Muscle of arm (tissue), 12 donors: Measurements from ENCODE around the gene SLC25A1. TPM values are rescaled to one million over a fixed set of nuclear protein-coding genes. Genes with fewer than 3 reads are reported as not detected.

Experiments
- DNase-seq: peaks from one replicate; pipeline ENCODE4 v3.0.0-alpha.2; 2013
- polyA plus RNA-seq, 12 donors: library from polyadenylated mRNA; unstranded; fragments of 120-200 nt; gene quantifications; one replicate each; pipeline ENCODE4 v1.2.1, GENCODE V29; 2013; ENCODE audit not compliant: insufficient read length in 12 of 12

The SLC25A1 gene
- polyA plus RNA-seq, 12 donors: 14.4 to 31.8 (median 17.5) TPM; not detected in 1

DNA sequence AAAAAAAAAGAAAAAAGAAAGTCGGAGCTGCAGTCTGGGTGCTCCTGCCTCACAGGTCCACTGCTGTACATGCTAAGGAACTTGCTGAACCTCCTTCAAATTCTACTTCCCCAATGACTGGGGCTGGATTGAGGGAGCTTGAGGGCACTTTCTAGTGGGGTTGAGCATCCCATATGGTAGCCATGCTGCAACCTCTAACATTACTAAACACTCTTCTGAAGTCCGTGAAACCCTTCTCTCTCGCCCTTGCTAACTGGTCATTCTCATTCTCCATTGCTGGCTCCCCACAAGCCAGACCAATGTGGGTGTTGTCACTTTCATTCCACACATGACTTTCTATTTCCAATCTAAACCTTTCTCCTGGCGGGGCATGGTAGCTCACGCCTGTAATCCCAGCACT is 35.3 kb downstream of the SLC25A1 start:
- no peak for DNase-seq

DNA sequence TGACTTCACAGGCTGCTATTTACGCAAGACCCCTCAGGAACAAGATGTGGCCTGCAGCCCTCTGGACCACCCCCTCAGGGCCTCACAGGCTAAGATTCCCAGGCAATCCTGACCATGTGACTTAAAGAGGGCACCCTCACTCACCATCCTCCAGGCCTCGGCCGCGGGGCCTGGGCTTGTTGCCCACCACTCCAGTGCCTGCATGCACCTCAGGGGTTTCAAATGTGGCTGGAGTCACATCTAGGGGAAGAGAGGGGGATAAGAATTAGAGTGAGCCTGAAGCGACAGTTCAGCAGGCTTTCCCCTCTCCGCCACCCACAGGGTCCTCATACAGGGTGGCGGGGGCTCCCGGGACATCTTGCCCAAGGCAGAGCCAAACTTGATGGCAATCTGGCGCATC is 36.1 kb downstream of the SLC25A1 start:
- no peak for DNase-seq

DNA sequence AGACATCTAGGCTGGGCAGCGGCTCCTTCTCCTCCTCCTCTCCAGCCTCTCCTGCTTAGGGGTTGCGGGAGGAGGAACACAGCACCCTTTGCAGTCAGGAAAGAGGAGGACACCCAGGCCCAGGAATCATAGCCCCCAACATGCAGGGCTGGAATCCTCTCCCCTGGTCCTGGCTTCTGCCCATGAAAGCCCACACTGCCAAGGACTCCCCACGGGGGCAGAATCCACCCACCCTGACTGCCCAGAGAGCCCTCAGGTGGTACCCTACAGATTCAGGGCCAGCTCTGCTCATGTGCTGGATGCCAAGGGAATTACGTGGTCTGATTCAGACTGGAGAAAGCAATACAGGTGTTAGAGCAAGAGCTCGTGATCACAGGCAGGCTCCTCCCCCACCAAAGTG is 38.6 kb downstream of the SLC25A1 start:
- no peak for DNase-seq

DNA sequence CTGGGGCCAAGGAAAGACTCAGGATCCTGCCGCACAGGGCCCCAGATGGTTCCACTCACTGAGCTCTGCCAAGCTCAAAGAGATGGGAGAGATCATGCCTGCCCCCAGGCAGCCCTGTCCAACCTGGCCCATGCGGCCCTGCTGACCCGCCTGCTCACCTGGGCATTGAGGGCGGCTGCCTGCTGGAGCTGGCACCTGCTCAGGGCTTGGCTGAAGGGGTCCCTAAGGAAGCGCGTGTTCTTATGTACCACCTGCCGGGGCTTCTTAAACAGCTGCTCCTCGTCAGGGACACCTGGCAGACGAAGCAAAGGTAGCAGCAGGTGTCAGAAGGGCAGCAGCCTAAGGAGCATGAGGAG is 39.6 kb downstream of the SLC25A1 start:
- DNase-seq: no peak

DNA sequence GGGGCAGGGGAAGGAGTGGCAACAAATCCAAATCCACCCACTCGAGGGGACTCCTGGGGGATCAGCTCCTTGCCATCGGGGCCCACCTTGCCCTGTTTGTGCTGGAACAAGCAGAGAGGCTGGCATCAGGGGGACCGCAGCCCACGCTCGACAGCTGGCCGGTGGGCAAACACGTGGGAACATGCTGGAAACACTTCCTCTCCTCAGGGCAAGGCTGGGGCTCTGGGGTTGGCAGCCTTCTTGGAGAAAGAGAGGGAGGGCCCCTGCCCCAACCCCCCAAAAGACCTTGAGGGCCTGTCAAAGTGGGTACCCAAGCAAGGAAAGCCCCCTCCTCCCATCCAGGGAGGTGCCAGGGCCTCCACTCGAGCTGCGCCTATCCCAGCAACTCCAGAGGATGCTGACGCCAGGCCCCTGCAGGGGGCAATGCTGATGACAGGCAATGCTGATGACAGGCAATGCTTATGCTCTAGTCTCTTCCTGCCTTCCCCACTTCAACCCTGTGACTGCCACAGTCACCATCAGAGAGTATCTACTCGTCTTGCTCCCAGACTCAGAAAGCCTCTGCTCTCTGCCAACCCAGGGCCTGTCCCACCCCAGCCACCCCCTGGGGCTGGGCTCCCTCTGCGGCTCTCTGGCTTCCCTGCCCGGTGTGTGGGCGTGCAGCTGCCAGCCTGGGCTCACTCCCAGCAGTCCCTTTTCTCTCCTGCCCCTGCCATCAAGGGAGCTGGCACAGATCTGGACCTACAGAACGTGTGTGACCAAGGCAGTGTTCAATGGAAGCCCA is 40.1 kb downstream of the SLC25A1 start:
- no peak for DNase-seq

DNA sequence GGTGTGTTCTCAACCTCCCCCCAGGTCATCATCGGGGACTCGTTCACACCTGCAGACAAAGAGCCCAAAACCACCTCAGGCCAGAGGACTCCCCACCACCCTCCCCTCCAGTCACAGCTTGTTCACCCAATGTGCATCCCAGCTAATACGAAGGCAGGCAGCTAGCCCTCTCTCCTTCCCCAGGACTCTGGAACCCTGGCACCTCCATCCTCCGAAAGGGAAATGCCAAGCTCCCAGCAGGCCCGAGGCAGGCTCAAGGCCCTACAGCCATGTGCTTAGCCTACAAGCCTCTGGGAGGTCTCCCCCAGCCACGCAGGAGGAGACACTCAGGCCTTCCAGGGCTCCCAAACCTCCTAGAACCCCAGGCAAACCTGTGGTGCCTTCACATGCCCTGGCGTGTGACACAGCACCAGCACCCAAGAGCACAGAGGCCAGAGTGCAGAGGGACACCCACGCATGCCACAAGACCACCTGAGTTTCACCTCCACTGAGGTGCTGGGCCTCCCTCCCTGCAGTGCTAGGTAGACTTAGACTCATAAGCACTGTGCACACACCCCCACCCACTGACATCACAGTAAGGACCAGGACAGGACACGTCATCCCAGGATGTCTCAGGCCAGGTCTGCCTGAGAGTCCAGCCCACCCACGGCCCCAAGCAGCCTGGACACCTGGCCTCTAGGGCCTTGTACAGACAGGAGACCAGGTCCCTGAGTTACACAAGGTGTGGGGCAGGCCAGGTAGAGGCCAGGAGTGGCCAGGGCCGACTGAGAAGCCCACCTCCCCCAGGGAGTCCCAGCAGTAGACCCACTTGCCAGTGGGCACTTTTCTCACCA is 40.9 kb downstream of the SLC25A1 start:
- DNase-seq: no peak

DNA sequence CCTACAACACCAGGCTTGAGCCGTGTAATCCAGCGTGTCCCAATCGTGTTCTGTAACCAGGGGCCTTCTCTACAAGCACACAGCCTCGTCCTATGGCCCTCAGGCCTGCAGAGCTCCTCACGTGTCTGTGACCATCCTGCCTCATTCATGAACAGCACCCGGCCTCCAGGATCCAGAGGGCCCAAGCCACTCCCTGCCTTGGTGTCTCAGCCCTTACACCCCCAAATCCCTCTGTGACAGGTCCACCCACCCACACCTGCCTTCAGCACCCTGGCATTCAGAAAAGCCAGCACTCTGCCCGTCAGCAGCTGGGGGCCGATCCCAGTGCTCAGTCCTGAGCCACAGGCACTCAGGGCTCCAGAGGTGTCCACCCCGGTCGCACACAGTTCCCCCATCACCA is 41.6 kb downstream of the SLC25A1 start:
- no peak for DNase-seq

DNA sequence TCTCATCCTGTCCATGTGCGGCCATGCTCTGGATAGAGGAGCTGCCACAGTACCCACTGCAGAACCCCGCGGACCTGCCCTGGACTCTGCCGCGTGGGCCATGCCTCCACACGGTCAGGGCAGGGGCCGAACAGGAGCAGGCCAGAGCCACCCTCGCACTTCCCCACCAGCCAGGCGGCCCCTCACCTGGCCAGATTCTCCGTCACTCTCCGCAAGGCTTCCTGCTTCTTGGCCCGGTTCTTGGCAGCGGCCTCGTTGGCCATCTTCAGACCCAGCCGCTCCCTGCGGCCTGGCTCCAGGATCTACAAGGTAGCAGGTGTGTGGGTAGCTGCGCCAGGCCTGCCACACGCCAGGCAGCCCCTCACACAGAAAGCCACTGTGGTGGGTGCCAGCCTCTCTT is 43.7 kb downstream of the SLC25A1 start:
- DNase-seq: no peak

DNA sequence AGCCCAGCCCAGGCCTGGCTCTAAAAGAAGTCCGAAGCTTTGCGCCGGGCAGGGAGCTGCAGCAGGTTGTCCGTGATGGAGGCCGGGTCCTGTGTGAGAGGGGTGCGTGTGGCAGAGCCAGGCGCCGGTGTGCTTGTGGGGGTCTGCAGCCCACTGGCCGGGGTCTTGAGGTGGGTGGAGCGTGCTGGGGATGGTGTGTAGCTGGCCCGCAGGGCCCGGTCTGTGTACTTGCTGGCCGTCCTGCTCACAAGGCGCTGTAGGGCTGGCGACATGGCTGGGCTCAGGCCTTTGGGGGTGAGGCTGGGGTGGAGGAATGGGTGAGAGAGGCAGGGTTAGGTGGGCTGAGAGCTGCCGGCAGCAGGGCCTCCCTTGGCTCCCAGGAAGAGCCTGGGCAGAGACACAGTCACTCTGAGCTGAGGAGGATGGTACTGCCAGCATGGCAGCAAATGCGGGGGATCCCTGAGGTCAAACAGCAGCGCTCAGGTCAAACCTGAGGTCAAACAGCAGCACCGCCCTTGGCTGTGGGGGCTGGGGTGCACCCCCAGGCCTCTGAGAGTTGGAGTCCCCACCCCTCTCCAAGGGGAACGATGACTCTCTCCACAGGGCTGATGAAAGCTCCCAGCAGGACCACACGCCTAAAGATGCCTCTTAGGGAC is 44.2 kb downstream of the SLC25A1 start:
- DNase-seq: no peak

DNA sequence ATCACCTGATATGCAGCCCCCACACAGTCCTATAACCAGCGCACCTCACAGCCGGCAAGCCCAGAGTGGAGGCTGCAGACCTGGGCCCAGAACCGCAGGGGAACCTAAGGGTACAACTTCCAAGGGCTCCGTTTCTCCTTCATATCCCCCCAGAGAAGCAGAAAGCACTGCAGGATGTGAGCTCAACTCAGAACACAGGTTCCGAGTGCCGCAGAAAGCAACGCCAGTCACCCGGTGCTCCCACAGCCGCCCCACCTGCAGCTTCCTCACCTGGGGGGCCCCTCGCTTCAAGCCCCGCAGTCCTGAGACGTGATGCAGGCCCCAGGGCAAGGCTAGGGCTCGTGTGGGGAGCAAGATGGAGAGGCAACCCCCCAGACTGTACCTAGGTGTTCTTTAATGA is 45.0 kb downstream of the SLC25A1 start:
- DNase-seq: no peak

DNA sequence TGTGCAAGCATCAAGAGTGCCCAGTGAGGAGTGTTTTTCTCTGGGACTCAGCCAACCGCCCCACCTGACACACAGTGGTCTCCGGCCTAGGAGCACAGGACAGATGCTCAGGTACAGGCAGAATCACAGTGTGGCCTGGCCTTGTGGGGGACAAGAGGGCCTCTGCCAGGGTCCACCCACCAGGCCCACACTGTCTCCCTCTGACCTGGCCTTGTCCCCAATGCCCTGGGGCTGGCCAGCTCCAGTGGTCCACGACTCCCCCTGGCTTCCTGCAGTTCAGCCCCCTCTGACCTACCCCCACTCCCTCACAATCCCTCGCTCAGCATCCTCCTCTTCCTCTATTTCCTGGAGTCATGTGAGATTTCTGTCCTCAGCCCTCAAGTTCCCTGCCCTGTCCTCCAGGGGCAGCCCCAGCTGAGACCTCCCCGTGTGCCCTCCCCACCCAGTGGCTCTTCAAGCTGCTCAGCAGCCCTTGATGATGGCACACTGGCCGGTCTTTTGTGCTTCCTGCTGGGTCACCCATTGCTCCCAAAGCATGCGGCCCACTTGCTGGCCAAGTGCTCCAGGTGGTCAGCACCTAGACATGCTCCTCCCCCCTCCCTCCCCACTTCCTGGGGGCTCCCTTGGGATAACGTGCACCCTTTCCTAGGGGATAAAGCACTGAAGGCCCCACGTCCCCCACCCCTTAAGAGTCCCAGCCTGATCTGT is 45.7 kb downstream of the SLC25A1 start:
- DNase-seq: no peak

DNA sequence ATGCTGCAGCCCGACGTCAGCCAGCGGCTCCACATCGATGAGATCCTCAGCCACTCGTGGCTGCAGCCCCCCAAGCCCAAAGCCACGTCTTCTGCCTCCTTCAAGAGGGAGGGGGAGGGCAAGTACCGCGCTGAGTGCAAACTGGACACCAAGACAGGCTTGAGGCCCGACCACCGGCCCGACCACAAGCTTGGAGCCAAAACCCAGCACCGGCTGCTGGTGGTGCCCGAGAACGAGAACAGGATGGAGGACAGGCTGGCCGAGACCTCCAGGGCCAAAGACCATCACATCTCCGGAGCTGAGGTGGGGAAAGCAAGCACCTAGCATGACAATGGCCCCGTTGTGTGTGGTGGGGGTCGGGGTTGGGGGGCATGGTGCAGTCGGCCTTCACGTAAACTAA is 46.4 kb downstream of the SLC25A1 start:
- DNase-seq: no peak

DNA sequence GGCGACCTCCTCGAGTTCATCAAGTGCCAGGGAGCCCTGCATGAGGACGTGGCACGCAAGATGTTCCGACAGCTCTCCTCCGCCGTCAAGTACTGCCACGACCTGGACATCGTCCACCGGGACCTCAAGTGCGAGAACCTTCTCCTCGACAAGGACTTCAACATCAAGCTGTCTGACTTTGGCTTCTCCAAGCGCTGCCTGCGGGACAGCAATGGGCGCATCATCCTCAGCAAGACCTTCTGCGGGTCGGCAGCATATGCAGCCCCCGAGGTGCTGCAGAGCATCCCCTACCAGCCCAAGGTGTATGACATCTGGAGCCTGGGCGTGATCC is 46.9 kb downstream of the SLC25A1 start:
- DNase-seq: no peak

DNA sequence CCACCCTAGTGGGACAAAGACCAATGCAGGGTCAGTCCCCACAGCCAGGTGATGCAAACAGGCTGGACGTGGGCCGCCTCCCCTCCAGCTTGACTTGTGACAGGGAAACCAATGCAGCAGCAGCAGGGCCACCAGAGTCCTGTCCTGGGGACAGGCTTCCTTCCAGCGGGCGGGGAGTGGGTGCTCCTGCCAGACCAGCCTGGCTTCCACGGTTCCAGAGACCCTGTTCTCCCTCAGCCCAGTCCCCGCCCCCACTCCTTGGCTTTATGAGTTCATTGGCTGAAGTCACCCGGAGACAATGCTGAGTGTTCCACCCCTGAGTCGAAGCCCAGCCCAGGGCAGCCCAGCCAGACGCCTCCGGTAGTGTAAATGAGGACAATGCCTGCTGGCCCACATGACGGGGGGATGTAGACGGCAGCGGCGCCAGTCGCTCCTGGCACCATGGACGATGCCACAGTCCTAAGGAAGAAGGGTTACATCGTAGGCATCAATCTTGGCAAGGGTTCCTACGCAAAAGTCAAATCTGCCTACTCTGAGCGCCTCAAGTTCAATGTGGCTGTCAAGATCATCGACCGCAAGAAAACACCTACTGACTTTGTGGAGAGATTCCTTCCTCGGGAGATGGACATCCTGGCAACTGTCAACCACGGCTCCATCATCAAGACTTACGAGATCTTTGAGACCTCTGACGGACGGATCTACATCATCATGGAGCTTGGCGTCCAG is 47.4 kb downstream of the SLC25A1 start, which contains the start of gene TSSK2:
TSS of gene TSSK2 (plus strand) at position 350 of the 726 bp plus-strand sequence. CDS start at position 442, 92 bp downstream.
- no peak for DNase-seq

DNA sequence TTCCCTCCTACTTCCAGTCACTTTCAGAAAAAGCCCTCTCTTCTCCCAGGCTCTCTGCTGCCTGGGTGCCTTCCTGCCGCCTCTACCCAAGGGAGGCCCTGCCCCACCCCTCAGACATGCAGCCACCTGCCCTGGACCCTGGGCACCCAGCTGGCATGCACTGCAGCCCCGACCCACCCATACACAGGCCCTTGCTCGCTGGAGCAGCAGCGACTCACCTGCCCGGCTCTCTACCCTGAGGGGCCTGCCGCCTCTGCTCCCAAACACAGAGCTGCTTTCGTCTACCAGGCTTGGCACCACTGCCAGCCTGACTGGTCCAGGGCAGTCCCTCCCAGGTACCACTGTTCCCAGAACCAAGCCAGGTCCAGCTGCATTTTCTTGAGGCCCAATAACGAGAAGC is 48.7 kb downstream of the SLC25A1 start:
- DNase-seq: no peak

DNA sequence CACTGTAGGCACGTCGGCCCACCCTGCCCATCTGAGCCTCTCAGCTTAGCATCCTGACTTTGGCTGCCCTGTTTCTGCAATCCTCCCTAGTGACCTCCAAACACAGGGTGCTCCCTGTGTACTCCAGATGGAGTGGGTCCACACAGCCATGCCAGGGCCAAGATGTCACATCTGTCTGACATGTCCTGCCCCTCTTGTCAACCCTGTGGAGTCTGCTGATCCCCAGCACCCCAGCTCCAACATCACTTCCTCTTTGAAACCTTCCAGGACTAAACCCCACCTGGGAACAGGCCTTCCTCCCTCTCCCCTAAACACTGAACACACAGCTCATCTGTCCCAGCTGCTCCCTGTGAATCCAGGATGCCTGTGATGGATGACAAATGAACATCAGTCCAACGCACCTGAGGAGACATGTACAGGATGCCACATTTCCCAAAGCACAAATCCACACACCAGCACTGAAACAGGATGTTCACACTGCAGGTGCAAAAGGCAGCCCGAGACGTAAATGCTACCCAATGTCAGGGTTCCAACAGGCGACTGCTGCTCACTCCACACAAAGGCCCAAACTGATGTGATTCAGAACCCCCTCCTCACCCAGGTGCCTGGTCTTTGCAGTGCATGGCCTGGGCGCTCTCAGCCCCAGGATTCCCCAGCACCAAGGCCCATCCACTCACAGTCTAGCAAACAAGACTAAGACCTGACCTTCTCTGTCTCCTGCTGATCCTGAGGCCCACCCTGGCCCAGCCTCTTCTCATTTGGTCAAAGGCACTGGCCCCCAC is 49.4 kb downstream of the SLC25A1 start:
- DNase-seq: no peak

DNA sequence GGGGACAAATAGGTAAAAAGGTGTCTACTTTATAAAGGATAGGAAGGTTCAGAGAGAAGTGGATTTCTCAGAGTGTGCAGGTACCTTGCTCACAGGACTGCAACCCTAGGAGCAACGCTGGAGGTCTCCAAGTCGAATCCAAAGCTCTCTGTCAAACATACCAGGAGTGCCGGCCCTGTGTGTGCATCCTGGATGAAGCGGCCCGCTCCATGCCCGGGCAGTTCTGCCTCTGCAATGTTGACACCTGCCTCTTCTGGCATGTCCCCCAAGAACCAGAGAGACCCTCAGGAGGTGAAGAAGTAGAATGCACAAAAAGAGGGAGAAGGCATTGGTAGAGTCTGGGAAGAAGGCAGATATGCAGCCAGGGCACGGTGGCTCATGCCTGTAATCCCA is 50.5 kb downstream of the SLC25A1 start:
- no peak for DNase-seq

DNA sequence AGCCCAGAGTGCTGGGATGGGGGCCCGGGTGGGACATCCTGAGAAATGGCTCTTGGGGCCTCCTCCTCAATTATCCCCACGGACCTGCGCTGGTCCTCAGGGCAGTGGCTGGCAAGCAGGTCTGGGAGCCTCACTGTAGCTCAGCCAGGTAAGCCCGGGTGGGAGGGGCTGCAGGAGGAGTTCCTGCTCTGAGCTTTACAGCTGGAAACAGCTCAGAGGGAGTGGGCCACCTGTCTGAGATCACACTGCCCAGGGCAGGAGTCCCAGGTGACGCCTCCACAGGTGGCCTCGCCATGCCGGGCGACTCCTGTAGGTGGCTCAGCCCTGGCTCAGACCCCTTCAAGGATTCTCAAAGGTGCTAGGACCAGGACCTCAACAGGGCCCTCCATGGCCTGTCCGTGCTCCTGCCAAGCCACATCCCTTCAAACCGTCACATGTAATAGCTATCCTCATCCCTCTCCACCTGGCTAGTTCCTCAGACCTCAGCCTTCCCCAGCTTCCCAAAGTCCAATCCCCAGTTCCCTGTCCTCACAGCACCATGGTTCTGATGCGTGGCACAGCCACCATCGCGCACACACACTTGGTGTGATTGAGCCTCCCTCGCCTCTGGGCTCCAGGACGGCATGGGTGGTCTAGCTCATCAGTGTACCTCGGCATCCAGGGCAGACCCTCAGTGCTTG is 51.1 kb downstream of the SLC25A1 start:
- DNase-seq: no peak

DNA sequence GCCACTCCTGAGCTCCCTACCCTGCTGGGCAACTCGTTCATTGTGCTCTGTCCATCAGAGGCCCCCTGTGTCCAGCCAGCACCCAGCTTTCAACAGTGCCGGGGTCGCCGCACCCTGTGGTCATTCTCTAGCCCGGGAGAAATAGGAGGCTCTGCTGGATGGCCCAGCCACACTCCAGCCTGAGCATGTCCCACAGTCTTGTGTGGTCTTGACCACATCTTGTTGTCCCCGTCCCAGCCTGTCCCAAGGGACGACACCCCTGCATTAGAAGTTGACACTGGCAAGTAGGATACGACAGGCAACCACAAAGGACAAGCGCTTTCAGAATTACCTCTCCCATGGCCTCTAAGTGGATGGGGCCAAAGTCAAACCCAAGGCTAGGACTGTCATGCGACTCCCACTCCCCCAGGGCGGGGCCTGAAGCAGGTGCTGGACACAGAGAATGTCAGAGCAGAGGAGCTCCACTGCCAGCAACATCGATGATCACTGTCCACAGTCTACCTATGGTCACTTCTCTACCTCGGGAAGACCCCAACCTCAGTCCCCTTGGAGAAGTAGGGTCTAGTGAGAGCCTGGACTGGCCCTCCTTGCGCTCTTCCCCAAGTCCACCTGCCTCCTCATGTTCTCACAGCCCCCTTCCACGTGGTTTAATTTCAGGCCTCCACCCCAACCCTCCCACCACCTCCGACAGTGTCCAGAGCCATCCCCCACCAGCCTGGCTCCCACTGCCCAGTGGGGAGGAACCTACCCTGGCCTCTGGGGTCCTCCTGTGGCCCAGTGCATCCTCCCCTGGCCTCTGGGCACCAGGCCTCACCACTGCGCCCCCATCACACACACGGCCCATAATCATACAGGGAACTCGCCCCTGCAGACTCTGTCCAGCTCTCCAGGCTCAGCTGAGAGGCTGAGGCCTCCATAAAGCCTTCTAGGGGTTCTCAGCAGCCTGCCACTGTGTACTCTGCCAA is 51.9 kb downstream of the SLC25A1 start:
- DNase-seq: no peak
